ENCODE results near the gene FCHO1. TPM values are rescaled to one million over a fixed set of nuclear protein-coding genes. Genes with fewer than 3 reads are reported as not detected.

Gene FCHO1, protein sequence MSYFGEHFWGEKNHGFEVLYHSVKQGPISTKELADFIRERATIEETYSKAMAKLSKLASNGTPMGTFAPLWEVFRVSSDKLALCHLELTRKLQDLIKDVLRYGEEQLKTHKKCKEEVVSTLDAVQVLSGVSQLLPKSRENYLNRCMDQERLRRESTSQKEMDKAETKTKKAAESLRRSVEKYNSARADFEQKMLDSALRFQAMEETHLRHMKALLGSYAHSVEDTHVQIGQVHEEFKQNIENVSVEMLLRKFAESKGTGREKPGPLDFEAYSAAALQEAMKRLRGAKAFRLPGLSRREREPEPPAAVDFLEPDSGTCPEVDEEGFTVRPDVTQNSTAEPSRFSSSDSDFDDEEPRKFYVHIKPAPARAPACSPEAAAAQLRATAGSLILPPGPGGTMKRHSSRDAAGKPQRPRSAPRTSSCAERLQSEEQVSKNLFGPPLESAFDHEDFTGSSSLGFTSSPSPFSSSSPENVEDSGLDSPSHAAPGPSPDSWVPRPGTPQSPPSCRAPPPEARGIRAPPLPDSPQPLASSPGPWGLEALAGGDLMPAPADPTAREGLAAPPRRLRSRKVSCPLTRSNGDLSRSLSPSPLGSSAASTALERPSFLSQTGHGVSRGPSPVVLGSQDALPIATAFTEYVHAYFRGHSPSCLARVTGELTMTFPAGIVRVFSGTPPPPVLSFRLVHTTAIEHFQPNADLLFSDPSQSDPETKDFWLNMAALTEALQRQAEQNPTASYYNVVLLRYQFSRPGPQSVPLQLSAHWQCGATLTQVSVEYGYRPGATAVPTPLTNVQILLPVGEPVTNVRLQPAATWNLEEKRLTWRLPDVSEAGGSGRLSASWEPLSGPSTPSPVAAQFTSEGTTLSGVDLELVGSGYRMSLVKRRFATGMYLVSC
- total RNA-seq (100 to 1,000 TPM in 1 of 2 experiments, 10 to 100 TPM in 1; 99.4 to 113 TPM), polyA plus RNA-seq (10 to 100 TPM in 1 of 2 donors, 1 to 10 TPM in 1; 6.5 to 30.0 TPM)

DNA sequence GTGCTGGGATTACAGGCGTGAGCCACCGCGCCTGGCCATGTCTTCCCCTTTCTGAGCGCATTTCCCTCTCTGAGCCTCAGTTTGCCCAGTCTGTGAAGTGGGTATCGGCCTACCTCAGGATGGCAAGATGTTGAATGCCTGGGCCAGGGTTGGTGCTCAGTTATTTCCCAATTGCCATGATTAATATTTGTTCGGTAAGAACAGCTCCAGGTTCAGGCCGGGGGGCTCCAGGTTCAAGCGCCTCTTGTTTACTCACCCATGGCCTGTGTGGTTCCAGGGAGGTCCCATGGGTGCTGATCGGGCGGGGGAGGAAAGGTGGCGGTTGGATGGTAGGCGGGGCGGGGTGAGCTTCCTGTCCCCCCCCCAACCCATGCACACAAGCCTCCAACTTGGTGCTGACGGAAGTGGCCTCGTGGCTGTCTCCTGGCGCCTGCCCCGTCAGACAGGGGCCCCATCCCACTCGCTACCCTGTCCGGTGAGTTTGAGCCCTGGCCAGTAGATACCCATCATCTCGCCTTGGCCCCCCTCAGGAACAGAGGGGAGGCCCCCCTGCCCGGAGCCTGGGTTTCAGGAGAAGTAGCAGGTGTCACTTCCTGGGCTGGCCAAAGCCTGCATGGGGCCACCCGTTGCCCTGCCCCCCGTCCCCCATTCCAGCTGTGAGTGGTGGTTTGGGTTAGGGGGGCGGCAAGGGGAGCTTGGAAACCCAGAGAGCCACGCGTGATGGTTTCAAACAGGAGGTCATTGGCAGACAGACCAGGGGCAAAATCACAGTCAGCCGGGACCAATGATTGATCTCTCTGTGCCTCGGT, at the start of gene FCHO1:
Gene FCHO1, plus strand, starts transcription at position 375 of the 809 bp plus-strand sequence. CDS start 3,688 bp downstream, outside the sequence.
- Histone ChIP-seq H3K27me3 (ENCODE audit: insufficient read depth, low read length) (no peaks in the 10 kb centered on the region), H3K9me3 (ENCODE audit: control insufficient read depth in 1 of 2, low read length in 2 of 2) (no peaks in the 10 kb centered on the region), H3K36me3 (ENCODE audit: insufficient read depth, low read length) (peaks cover 14% of the 10 kb centered on the region), H3K4me3 (ENCODE audit: low read length in 2 of 2) (peak within 1 kb of the TSS; percentile 65 to 91), H3K4me1 (ENCODE audit: insufficient read depth, low read length) (peaks cover 82% of the 10 kb centered on the region), H3K27ac (ENCODE audit: low read depth, low read length) (peak within 1 kb of the TSS; percentile 79)
- Mint-ChIP-seq H3K4me3 (peak within 1 kb of the TSS; percentile 92 to 96 (median 95)), H3K36me3 (peaks cover 10 to 22% of the 10 kb centered on the region in 2 donors), H3K27me3 (no peaks in the 10 kb centered on the region), H3K9me3 (no peaks in the 10 kb centered on the region), H3K4me1 (peaks cover 32 to 84% (median 60%) of the 10 kb centered on the region in 4 donors), H3K27ac (peak within 1 kb of the TSS; percentile 84 to 98 (median 96))
- ChIA-PET POLR2A (ENCODE audit: partially characterized antibody) (interaction anchor here (0.6 to 8.1 kb wide), 16 partner anchors 9 to 182 kb away, joined by 3 to 78 read pairs (median 6); partner anchors contain the start of genes CCDC124, JAK3, MAP1S and RPL18A), CTCF (ENCODE audit: partially characterized antibody) (interaction anchor here (1.1 to 3.6 kb wide), 5 partner anchors 15 to 195 kb away, joined by 4 to 12 read pairs (median 4); no protein-coding TSS in a partner anchor)
- intact Hi-C loops (cut with micrococcal nuclease): loop anchor here (1.0 kb wide), 1 partner anchor 108 kb away; the partner anchor contains the start of gene RPL18A
- DNase-seq: peak; percentile 85 to 93 (median 85)

DNA sequence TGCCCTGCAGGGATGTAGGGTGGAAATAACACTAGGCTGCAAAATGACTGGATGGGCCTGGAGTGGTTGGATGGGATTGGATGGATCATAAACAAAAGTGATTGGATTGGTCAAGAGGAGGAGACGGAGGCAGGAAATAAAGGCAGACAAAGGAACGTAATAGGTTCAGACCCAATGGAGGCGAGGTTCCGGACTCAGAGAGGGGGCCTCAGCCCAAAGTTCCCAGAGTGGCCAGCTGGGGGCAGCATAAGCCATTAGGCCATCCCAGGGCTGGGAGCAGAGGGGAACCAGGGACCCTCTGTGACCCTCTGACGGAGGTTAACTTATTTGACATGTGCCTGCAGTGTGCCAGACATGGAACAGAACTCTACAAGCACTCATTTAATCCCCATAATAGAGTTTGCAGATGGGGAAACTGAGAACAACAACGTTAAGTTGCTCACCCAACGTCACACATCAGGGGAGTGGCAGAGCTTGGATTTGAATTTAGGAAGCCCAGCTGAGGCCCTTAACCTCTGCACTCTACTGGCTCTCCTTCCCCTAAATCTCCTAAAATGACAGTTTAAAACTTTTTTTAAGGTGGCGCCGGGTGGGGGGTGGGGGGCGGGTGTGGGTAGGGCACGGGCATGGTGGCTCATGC, 47.3 kb upstream of the FCHO1 start:
- intact Hi-C loops (cut with micrococcal nuclease): loop anchor here (1.0 kb wide), 3 partner anchors 71 to 151 kb away; no protein-coding TSS in a partner anchor
- POLR2A ChIA-PET (ENCODE audit: partially characterized antibody): interaction anchor here (1.3 kb wide), 1 partner anchor 149 kb away, joined by 3 read pairs; no protein-coding TSS in a partner anchor
- H3K27ac ChIP-seq (ENCODE audit: low read depth, low read length): no peak overlapping the region
- Mint-ChIP-seq H3K27me3 (peaks cover 3 to 10% of the 10 kb centered on the region in 2 donors), H3K27ac (peak overlapping the region in 2 of 7 donors; percentile 5 to 78), H3K4me3 (no peak overlapping the region), H3K36me3 (no peaks in the 10 kb centered on the region), H3K9me3 (no peaks in the 10 kb centered on the region), H3K4me1 (peaks cover 0 to 2% (median 0%) of the 10 kb centered on the region in 4 donors)
- H3K36me3 ChIP-seq (ENCODE audit: insufficient read depth, low read length): no peaks in the 10 kb centered on the region
- H3K4me3 ChIP-seq (ENCODE audit: low read length in 2 of 2): no peak overlapping the region
- CTCF ChIA-PET (ENCODE audit: partially characterized antibody): interaction anchor here (0.9 to 7.6 kb wide), 20 partner anchors 10 to 292 kb away, joined by 3 to 108 read pairs (median 6); partner anchors contain the start of genes CCDC124, FCHO1 and RPL18A
- peak; percentile 62 to 71 (median 66) for DNase-seq
- no peaks in the 10 kb centered on the region for H3K4me1 ChIP-seq (ENCODE audit: insufficient read depth, low read length)
- no peaks in the 10 kb centered on the region for H3K27me3 ChIP-seq (ENCODE audit: insufficient read depth, low read length)
- H3K9me3 ChIP-seq (ENCODE audit: control insufficient read depth in 1 of 2, low read length in 2 of 2): no peaks in the 10 kb centered on the region

DNA sequence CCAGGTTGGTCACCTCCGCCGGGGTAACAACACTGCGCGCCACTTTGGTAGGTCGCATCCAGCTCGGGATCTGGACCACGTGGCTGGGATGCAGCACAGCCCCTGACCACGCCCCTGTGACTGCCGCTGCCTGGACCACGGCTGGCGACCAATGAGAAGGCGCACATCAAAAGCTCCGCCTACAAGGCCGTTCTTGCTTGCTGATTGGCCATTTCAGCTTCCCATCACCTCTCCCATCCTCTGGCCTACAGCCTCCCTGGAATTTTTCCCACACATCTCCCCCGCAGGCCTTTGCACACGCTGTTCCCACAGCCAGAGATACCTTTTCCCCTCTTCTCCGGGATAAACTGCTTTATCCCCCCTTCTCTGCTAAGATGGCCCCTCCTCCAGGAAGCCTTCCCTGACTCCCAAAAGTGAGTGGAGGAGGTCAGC, 44.5 kb upstream of the FCHO1 start:
- CTCF ChIA-PET (ENCODE audit: partially characterized antibody): interaction anchor here (0.5 to 7.6 kb wide), 5 partner anchors 8 to 149 kb away, joined by 3 to 108 read pairs (median 4); partner anchors contain the start of gene RPL18A
- peaks cover 0 to 2% of the 10 kb centered on the region in 2 donors for H3K27me3 Mint-ChIP-seq
- H3K27ac Mint-ChIP-seq: no peak overlapping the region
- peaks cover 0 to 2% (median 0%) of the 10 kb centered on the region in 4 donors for H3K4me1 Mint-ChIP-seq
- POLR2A ChIA-PET (ENCODE audit: partially characterized antibody): interaction anchor here (0.6 to 1.7 kb wide), 2 partner anchors 13 to 142 kb away, joined by 6 read pairs; partner anchors contain the start of gene MAP1S
- no peak overlapping the region for H3K4me3 Mint-ChIP-seq
- no peaks in the 10 kb centered on the region for H3K4me1 ChIP-seq (ENCODE audit: insufficient read depth, low read length)
- H3K36me3 ChIP-seq (ENCODE audit: insufficient read depth, low read length): no peaks in the 10 kb centered on the region
- DNase-seq: no peak
- no peaks in the 10 kb centered on the region for H3K27me3 ChIP-seq (ENCODE audit: insufficient read depth, low read length)
- H3K9me3 Mint-ChIP-seq: no peaks in the 10 kb centered on the region
- no peak overlapping the region for H3K4me3 ChIP-seq (ENCODE audit: low read length in 2 of 2)
- H3K9me3 ChIP-seq (ENCODE audit: control insufficient read depth in 1 of 2, low read length in 2 of 2): no peaks in the 10 kb centered on the region
- intact Hi-C loops (cut with micrococcal nuclease): no loop called here
- H3K36me3 Mint-ChIP-seq: no peaks in the 10 kb centered on the region
- no peak overlapping the region for H3K27ac ChIP-seq (ENCODE audit: low read depth, low read length)

DNA sequence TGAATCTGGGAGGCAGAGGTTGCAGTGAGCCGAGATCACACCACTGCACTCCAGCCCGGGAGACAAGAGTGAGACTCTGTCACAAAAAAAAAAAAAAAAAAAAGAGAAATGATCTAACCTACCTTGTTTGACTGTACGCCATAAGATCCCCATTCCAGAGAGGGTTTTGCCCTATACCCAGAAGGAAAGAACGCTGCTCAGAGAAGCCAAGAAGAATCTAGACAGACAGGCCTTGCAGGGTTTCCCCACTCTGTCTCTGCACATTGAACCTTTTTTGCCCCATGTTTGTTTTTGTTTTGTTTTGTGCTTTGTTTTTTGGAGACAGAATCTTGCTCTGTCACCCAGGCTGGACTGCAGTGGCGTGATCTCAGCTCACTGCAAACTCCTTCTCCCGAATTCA, 39.4 kb upstream of the FCHO1 start:
- no peaks in the 10 kb centered on the region for H3K36me3 Mint-ChIP-seq
- H3K27me3 Mint-ChIP-seq: no peaks in the 10 kb centered on the region
- H3K36me3 ChIP-seq (ENCODE audit: insufficient read depth, low read length): no peaks in the 10 kb centered on the region
- intact Hi-C loops (cut with micrococcal nuclease): no loop called here
- no peak for DNase-seq
- H3K9me3 Mint-ChIP-seq: no peaks in the 10 kb centered on the region
- no peaks in the 10 kb centered on the region for H3K4me1 Mint-ChIP-seq
- H3K27me3 ChIP-seq (ENCODE audit: insufficient read depth, low read length): no peaks in the 10 kb centered on the region
- no peak overlapping the region for H3K4me3 ChIP-seq (ENCODE audit: low read length in 2 of 2)
- no peak overlapping the region for H3K4me3 Mint-ChIP-seq
- no peaks in the 10 kb centered on the region for H3K9me3 ChIP-seq (ENCODE audit: control insufficient read depth in 1 of 2, low read length in 2 of 2)
- H3K27ac ChIP-seq (ENCODE audit: low read depth, low read length): no peak overlapping the region
- ChIA-PET POLR2A (ENCODE audit: partially characterized antibody) (no interaction called here), CTCF (ENCODE audit: partially characterized antibody) (interaction anchor here (2.0 kb wide), 1 partner anchor 147 kb away, joined by 6 read pairs; no protein-coding TSS in a partner anchor)
- H3K27ac Mint-ChIP-seq: no peak overlapping the region
- no peaks in the 10 kb centered on the region for H3K4me1 ChIP-seq (ENCODE audit: insufficient read depth, low read length)

DNA sequence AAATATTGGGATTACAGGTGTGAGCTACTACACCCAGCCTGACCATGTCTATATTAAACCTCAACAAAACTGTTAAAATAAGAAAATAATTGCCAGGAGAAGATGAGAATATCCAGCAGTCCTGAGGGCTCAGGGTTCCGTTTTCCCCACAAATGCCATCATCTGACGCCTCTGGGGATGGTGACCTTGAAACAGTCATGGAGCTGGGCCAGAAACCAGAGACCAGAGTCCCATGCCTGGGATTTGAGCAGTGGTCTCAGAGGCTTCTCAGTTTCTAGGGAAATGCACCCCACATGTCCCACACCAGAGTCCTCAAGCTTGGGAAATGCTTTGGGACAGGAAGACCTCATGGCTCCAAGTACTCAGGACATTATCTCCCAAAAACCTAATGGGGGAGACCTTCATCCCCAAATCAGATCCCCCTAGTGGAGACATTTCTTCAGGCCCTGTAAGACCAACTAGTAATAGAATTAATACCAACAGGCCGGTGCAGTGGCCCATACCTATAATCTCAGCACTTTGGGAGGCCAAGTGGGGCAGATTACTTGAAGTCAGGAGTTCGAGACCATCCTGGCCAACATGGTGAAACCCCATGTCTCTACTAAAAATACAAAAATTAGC, 34.9 kb upstream of the FCHO1 start:
- Mint-ChIP-seq H3K36me3 (peaks cover 0 to 15% of the 10 kb centered on the region in 2 donors), H3K27ac (peak overlapping the region in 1 of 7 donors; percentile 52), H3K27me3 (no peaks in the 10 kb centered on the region), H3K4me1 (peaks cover 17 to 31% (median 25%) of the 10 kb centered on the region in 4 donors), H3K4me3 (no peak overlapping the region), H3K9me3 (peaks cover 0 to 2% (median 0%) of the 10 kb centered on the region in 8 donors)
- H3K4me1 ChIP-seq (ENCODE audit: insufficient read depth, low read length): peaks cover 22% of the 10 kb centered on the region
- no peaks in the 10 kb centered on the region for H3K27me3 ChIP-seq (ENCODE audit: insufficient read depth, low read length)
- ChIA-PET POLR2A (ENCODE audit: partially characterized antibody) (no interaction called here), CTCF (ENCODE audit: partially characterized antibody) (interaction anchor here (0.9 kb wide), 1 partner anchor 137 kb away, joined by 3 read pairs; no protein-coding TSS in a partner anchor)
- intact Hi-C loops (cut with micrococcal nuclease): loop anchor here (5.0 kb wide), 1 partner anchor 141 kb away; the partner anchor contains the start of gene RPL18A
- H3K27ac ChIP-seq (ENCODE audit: low read depth, low read length): no peak overlapping the region
- H3K36me3 ChIP-seq (ENCODE audit: insufficient read depth, low read length): no peaks in the 10 kb centered on the region
- H3K9me3 ChIP-seq (ENCODE audit: control insufficient read depth in 1 of 2, low read length in 2 of 2): no peaks in the 10 kb centered on the region
- DNase-seq: no peak
- no peak overlapping the region for H3K4me3 ChIP-seq (ENCODE audit: low read length in 2 of 2)
